ENCODE measurements around the gene CALHM2.

GRCh38 chr10:103419101-103419500, 33.1 kb downstream of the CALHM2 start:
- TF ChIP-seq CTCF (IDR thresholded peaks at IDR 0.05), result no peak
- no peak for TF ChIP-seq POLR2A (IDR thresholded peaks at IDR 0.05)

Measured in breast epithelium (tissue), 3 donors.